WTC11 (cell line): ENCODE results near the gene ZBTB48. TPM values are rescaled to one million over a fixed set of nuclear protein-coding genes. Genes with fewer than 3 reads are reported as not detected.

Experiments used
- ATAC-seq: fragments of 200-7000 bp; cut with Tn5 transposase; 2 replicates; pipeline ENCODE4 v1.10.0; 2021; ENCODE audit warnings: mild to moderate bottlenecking, moderate library complexity
- CTCF ChIA-PET: fragments of 300-600 bp; sonication (Branson Sonifier 250); formaldehyde crosslinking; loops from one replicate; lab custom pipeline; 2021; ENCODE audit warnings: antibody characterized with exemption; lab: Charles Lee
- POLR2A ChIA-PET: fragments of 350-600 bp; sonication (Branson Sonifier 250); formaldehyde crosslinking; loops from one replicate; lab custom pipeline; 2021; ENCODE audit warnings: antibody characterized with exemption; lab: Charles Lee
- DNase-seq: peaks from one replicate; pipeline ENCODE4 v3.0.0; 2021; ENCODE audit warnings: low spot score
- H3K27ac Mint-ChIP-seq: 2 replicates; pipeline ENCODE4 v1.8.0; 2021; ENCODE audit warnings: mixed read lengths
- H3K27me3 Mint-ChIP-seq: 2 replicates; pipeline ENCODE4 v1.8.0; 2021; ENCODE audit warnings: low read depth, mild to moderate bottlenecking, moderate library complexity, mixed read lengths
- H3K36me3 Mint-ChIP-seq: 2 replicates; pipeline ENCODE4 v1.8.0; 2021; ENCODE audit warnings: mixed read lengths
- H3K4me1 Mint-ChIP-seq: 2 replicates; pipeline ENCODE4 v1.8.0; 2022; ENCODE audit warnings: mixed read lengths
- H3K4me3 Mint-ChIP-seq: 2 replicates; pipeline ENCODE4 v1.8.0; 2021; ENCODE audit warnings: mild to moderate bottlenecking, moderate library complexity, mixed read lengths
- H3K9me3 Mint-ChIP-seq: 2 replicates; pipeline ENCODE4 v1.8.0; 2021; ENCODE audit warnings: mixed read lengths
- FOXP1 ChIP-seq: sonication (generic); formaldehyde crosslinking; IDR thresholded peaks from 2 replicates; pipeline ENCODE4 v1.8.0; 2022; ENCODE audit warnings: missing genetic modification reagents, mild to moderate bottlenecking, moderate library complexity, borderline replicate concordance
- MYBL2 ChIP-seq: sonication (generic); formaldehyde crosslinking; IDR thresholded peaks from 2 replicates; pipeline ENCODE4 v1.8.1; 2023; ENCODE audit warnings: mild to moderate bottlenecking, moderate library complexity, missing genetic modification reagents
- NFE2L1 ChIP-seq: sonication (generic); formaldehyde crosslinking; IDR thresholded peaks from 2 replicates; pipeline ENCODE4 v1.8.1; 2023; ENCODE audit warnings: missing genetic modification reagents
- RELA ChIP-seq: sonication (generic); formaldehyde crosslinking; IDR thresholded peaks from 2 replicates; pipeline ENCODE4 v1.8.1; 2022; ENCODE audit warnings: missing genetic modification reagents, mild to moderate bottlenecking, borderline replicate concordance
- TEAD4 ChIP-seq: sonication (generic); formaldehyde crosslinking; IDR thresholded peaks from 2 replicates; pipeline ENCODE4 v1.8.0; 2022; ENCODE audit warnings: mild to moderate bottlenecking, missing genetic modification reagents
- ZBTB21 ChIP-seq: sonication (generic); formaldehyde crosslinking; IDR thresholded peaks from 2 replicates; pipeline ENCODE4 v1.8.1; 2023; ENCODE audit warnings: mild to moderate bottlenecking, missing genetic modification reagents, borderline replicate concordance
- ZNF138 ChIP-seq: sonication (generic); formaldehyde crosslinking; conservative IDR thresholded peaks from 2 replicates; pipeline ENCODE4 v1.8.1; 2022; ENCODE audit warnings: mild to moderate bottlenecking, moderate library complexity, missing genetic modification reagents
- total RNA-seq: library from RNA; stranded (reverse); gene quantifications from 3 replicates; pipeline ENCODE4 v1.2.3, GENCODE V29; 2021
- TF ChIP-seq, protein P1 (sequence below): sonication (generic); formaldehyde crosslinking; IDR thresholded peaks from 2 replicates; pipeline ENCODE4 v1.8.0; 2022; ENCODE audit warnings: mild to moderate bottlenecking, missing genetic modification reagents
- TF ChIP-seq, protein P2 (sequence below): sonication (generic); formaldehyde crosslinking; IDR thresholded peaks from 2 replicates; pipeline ENCODE4 v1.8.0; 2023; ENCODE audit warnings: missing genetic modification reagents
- TF ChIP-seq, protein P3 (sequence below): sonication (generic); formaldehyde crosslinking; IDR thresholded peaks from 2 replicates; pipeline ENCODE4 v1.8.0; 2023; ENCODE audit warnings: missing genetic modification reagents, mild to moderate bottlenecking, borderline replicate concordance
- TF ChIP-seq, protein P4 (sequence below): sonication (generic); formaldehyde crosslinking; IDR thresholded peaks from 2 replicates; pipeline ENCODE4 v1.8.1; 2023; ENCODE audit warnings: mild to moderate bottlenecking, moderate library complexity, missing genetic modification reagents
- TF ChIP-seq, protein P5 (sequence below): sonication (generic); formaldehyde crosslinking; conservative IDR thresholded peaks from 2 replicates; pipeline ENCODE4 v1.8.1; 2022; ENCODE audit warnings: mild to moderate bottlenecking, missing genetic modification reagents
- TF ChIP-seq, protein P6 (sequence below): sonication (generic); formaldehyde crosslinking; IDR thresholded peaks from 2 replicates; pipeline ENCODE4 v1.8.0; 2022; ENCODE audit warnings: mild to moderate bottlenecking, missing genetic modification reagents
- TF ChIP-seq, protein P7 (sequence below): sonication (generic); formaldehyde crosslinking; IDR thresholded peaks from 2 replicates; pipeline ENCODE4 v1.8.1; 2023; ENCODE audit warnings: mild to moderate bottlenecking, missing genetic modification reagents
- TF ChIP-seq, protein P8 (sequence below): fragments of 250-450 bp; sonication (Bioruptor Pico); IDR thresholded peaks from 2 replicates; pipeline ENCODE4 v1.9.0; 2021; ENCODE audit warnings: mild to moderate bottlenecking, borderline replicate concordance

Gene ZBTB48
- total RNA-seq, 1 experiment from 2014 or later = 29.1 TPM

DNA sequence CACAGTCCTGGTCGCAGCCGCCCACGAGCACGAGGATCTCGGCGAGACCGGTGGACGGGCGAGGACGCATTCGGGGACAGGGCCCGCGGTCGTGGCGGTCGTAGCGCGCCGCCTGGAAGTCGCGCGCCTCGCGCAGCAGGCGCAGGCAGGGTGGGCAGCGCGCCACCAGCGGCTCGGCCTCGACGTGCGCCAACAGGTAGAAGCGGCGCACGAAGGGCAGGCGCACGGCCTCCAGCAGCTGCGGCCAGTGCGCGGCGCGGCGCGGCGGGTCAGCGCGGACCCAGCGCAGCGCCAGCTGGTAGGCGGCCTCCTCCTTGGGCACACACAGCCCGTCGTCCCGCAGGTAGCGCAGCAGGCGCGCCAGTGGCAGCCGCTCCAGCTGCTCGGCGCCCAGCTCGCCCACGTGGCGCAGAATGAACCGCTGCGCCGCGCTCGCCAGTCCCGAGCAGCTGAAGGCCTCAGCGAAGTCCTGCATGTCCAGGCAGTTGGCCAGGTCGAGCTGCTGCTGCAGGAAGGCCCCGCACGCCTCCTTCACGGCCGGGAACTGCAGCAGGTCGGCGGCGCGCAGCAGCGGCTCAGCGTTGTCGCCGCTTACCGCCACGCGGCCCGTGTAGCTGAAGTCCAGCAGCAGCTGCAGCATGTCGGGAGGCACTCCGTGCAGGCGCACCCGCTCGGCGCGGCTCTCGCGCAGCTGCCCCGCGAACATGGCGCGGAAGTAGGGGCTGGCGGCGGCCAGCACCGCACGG is 22.3 kb downstream of the ZBTB48 start (continued):
- TF ChIP-seq, protein P1, sequence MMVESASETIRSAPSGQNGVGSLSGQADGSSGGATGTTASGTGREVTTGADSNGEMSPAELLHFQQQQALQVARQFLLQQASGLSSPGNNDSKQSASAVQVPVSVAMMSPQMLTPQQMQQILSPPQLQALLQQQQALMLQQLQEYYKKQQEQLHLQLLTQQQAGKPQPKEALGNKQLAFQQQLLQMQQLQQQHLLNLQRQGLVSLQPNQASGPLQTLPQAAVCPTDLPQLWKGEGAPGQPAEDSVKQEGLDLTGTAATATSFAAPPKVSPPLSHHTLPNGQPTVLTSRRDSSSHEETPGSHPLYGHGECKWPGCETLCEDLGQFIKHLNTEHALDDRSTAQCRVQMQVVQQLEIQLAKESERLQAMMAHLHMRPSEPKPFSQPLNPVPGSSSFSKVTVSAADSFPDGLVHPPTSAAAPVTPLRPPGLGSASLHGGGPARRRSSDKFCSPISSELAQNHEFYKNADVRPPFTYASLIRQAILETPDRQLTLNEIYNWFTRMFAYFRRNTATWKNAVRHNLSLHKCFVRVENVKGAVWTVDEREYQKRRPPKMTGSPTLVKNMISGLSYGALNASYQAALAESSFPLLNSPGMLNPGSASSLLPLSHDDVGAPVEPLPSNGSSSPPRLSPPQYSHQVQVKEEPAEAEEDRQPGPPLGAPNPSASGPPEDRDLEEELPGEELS (CRISPR knock-in tag) = peak; percentile 84; the same call in 1 of the 2 replicates
- TF ChIP-seq, protein P2, sequence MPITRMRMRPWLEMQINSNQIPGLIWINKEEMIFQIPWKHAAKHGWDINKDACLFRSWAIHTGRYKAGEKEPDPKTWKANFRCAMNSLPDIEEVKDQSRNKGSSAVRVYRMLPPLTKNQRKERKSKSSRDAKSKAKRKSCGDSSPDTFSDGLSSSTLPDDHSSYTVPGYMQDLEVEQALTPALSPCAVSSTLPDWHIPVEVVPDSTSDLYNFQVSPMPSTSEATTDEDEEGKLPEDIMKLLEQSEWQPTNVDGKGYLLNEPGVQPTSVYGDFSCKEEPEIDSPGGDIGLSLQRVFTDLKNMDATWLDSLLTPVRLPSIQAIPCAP (CRISPR knock-in tag) = peak; percentile 81
- TF ChIP-seq, protein P3, sequence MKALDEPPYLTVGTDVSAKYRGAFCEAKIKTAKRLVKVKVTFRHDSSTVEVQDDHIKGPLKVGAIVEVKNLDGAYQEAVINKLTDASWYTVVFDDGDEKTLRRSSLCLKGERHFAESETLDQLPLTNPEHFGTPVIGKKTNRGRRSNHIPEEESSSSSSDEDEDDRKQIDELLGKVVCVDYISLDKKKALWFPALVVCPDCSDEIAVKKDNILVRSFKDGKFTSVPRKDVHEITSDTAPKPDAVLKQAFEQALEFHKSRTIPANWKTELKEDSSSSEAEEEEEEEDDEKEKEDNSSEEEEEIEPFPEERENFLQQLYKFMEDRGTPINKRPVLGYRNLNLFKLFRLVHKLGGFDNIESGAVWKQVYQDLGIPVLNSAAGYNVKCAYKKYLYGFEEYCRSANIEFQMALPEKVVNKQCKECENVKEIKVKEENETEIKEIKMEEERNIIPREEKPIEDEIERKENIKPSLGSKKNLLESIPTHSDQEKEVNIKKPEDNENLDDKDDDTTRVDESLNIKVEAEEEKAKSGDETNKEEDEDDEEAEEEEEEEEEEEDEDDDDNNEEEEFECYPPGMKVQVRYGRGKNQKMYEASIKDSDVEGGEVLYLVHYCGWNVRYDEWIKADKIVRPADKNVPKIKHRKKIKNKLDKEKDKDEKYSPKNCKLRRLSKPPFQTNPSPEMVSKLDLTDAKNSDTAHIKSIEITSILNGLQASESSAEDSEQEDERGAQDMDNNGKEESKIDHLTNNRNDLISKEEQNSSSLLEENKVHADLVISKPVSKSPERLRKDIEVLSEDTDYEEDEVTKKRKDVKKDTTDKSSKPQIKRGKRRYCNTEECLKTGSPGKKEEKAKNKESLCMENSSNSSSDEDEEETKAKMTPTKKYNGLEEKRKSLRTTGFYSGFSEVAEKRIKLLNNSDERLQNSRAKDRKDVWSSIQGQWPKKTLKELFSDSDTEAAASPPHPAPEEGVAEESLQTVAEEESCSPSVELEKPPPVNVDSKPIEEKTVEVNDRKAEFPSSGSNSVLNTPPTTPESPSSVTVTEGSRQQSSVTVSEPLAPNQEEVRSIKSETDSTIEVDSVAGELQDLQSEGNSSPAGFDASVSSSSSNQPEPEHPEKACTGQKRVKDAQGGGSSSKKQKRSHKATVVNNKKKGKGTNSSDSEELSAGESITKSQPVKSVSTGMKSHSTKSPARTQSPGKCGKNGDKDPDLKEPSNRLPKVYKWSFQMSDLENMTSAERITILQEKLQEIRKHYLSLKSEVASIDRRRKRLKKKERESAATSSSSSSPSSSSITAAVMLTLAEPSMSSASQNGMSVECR (CRISPR knock-in tag) = peak; percentile 91
- TF ChIP-seq, protein P4, sequence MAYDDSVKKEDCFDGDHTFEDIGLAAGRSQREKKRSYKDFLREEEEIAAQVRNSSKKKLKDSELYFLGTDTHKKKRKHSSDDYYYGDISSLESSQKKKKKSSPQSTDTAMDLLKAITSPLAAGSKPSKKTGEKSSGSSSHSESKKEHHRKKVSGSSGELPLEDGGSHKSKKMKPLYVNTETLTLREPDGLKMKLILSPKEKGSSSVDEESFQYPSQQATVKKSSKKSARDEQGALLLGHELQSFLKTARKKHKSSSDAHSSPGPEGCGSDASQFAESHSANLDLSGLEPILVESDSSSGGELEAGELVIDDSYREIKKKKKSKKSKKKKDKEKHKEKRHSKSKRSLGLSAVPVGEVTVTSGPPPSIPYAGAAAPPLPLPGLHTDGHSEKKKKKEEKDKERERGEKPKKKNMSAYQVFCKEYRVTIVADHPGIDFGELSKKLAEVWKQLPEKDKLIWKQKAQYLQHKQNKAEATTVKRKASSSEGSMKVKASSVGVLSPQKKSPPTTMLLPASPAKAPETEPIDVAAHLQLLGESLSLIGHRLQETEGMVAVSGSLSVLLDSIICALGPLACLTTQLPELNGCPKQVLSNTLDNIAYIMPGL (CRISPR knock-in tag) = 0 out of 2 replicates have a peak, but pooled peaks have one; percentile 42
- TF ChIP-seq FOXP1 (CRISPR knock-in tag) = peak; percentile 95
- TF ChIP-seq, protein P5, sequence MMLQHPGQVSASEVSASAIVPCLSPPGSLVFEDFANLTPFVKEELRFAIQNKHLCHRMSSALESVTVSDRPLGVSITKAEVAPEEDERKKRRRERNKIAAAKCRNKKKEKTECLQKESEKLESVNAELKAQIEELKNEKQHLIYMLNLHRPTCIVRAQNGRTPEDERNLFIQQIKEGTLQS (CRISPR knock-in tag) = 0 out of 2 replicates have a peak, but pooled peaks have one; percentile 64
- TF ChIP-seq MYBL2 = 0 out of 2 replicates have a peak, but pooled peaks have one; percentile 20
- peak; percentile 79; the same call in 1 of the 2 replicates for TF ChIP-seq RELA (CRISPR knock-in tag)
- 0 out of 2 replicates have a peak, but pooled peaks have one; percentile 52 for TF ChIP-seq NFE2L1
- TF ChIP-seq, protein P6, sequence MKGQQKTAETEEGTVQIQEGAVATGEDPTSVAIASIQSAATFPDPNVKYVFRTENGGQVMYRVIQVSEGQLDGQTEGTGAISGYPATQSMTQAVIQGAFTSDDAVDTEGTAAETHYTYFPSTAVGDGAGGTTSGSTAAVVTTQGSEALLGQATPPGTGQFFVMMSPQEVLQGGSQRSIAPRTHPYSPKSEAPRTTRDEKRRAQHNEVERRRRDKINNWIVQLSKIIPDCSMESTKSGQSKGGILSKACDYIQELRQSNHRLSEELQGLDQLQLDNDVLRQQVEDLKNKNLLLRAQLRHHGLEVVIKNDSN (CRISPR knock-in tag) = peak; percentile 32; the same call in 1 of the 2 replicates

DNA sequence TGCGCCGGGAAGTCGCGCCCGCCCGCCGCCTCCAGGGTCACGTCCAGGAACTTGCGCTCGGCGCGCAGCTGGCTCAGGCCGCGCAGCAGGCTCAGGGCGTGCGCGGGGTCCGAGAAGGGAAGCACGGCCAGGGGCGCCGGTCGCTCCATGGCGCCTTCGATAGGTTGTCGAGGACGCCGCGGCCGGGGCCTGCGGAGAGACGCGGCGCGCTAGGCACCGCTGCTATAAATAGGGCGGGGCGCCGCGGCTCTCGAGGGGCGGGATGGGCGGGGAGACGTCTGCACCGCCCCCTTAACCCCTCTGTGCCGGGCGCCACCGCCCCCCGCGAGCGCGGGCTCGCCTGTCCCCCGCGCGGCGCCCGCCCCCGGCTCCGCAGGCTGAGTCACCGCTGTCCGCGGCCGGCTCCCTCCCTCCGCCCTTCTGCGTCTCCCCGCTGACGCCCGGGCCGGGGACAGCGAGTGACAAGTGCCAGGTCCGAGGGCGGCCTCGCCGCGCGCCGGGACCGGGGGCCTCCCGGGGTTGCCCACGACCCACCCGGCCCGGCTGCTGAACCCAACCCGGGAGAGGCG is 23.0 kb downstream of the ZBTB48 start, which contains the start of gene KLHL21:
TSS of gene KLHL21 (minus strand) at position 201 of the 569 bp plus-strand sequence. CDS start at position 149, 52 bp downstream.
- Mint-ChIP-seq H3K4me3 (peak within 1 kb of the TSS; percentile 80), H3K27ac (peak within 1 kb of the TSS; percentile 97), H3K36me3 (peaks cover 3% of the 10 kb centered on the region; the same call in 1 of the 2 replicates), H3K4me1 (peaks cover 23% of the 10 kb centered on the region), H3K9me3 (no peaks in the 10 kb centered on the region), H3K27me3 (no peaks in the 10 kb centered on the region; the same call in 1 of the 2 replicates)
- ChIA-PET POLR2A (interaction anchor here (0.8 to 1.7 kb wide), 8 partner anchors 10 to 44 kb away, joined by 3 to 8 read pairs (median 4); partner anchors contain the start of genes PHF13 and ZBTB48), CTCF (interaction anchor here (0.6 to 1.9 kb wide), 12 partner anchors 11 to 468 kb away, joined by 3 to 10 read pairs (median 4); partner anchors contain the start of genes NOL9, PHF13, THAP3 and ZBTB48)
- ATAC-seq (peak; percentile 51), DNase-seq (peak; percentile 78)
- TF ChIP-seq, protein P7, sequence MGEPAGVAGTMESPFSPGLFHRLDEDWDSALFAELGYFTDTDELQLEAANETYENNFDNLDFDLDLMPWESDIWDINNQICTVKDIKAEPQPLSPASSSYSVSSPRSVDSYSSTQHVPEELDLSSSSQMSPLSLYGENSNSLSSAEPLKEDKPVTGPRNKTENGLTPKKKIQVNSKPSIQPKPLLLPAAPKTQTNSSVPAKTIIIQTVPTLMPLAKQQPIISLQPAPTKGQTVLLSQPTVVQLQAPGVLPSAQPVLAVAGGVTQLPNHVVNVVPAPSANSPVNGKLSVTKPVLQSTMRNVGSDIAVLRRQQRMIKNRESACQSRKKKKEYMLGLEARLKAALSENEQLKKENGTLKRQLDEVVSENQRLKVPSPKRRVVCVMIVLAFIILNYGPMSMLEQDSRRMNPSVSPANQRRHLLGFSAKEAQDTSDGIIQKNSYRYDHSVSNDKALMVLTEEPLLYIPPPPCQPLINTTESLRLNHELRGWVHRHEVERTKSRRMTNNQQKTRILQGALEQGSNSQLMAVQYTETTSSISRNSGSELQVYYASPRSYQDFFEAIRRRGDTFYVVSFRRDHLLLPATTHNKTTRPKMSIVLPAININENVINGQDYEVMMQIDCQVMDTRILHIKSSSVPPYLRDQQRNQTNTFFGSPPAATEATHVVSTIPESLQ (CRISPR knock-in tag) = no peak
- TF ChIP-seq TEAD4 (CRISPR knock-in tag) (no peak), ZNF138 (no peak), ZBTB21 (CRISPR knock-in tag) (no peak)
- TF ChIP-seq, protein P8, sequence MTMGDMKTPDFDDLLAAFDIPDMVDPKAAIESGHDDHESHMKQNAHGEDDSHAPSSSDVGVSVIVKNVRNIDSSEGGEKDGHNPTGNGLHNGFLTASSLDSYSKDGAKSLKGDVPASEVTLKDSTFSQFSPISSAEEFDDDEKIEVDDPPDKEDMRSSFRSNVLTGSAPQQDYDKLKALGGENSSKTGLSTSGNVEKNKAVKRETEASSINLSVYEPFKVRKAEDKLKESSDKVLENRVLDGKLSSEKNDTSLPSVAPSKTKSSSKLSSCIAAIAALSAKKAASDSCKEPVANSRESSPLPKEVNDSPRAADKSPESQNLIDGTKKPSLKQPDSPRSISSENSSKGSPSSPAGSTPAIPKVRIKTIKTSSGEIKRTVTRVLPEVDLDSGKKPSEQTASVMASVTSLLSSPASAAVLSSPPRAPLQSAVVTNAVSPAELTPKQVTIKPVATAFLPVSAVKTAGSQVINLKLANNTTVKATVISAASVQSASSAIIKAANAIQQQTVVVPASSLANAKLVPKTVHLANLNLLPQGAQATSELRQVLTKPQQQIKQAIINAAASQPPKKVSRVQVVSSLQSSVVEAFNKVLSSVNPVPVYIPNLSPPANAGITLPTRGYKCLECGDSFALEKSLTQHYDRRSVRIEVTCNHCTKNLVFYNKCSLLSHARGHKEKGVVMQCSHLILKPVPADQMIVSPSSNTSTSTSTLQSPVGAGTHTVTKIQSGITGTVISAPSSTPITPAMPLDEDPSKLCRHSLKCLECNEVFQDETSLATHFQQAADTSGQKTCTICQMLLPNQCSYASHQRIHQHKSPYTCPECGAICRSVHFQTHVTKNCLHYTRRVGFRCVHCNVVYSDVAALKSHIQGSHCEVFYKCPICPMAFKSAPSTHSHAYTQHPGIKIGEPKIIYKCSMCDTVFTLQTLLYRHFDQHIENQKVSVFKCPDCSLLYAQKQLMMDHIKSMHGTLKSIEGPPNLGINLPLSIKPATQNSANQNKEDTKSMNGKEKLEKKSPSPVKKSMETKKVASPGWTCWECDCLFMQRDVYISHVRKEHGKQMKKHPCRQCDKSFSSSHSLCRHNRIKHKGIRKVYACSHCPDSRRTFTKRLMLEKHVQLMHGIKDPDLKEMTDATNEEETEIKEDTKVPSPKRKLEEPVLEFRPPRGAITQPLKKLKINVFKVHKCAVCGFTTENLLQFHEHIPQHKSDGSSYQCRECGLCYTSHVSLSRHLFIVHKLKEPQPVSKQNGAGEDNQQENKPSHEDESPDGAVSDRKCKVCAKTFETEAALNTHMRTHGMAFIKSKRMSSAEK = no peak
